Measurements from ENCODE around the gene ZNF462.

DNA sequence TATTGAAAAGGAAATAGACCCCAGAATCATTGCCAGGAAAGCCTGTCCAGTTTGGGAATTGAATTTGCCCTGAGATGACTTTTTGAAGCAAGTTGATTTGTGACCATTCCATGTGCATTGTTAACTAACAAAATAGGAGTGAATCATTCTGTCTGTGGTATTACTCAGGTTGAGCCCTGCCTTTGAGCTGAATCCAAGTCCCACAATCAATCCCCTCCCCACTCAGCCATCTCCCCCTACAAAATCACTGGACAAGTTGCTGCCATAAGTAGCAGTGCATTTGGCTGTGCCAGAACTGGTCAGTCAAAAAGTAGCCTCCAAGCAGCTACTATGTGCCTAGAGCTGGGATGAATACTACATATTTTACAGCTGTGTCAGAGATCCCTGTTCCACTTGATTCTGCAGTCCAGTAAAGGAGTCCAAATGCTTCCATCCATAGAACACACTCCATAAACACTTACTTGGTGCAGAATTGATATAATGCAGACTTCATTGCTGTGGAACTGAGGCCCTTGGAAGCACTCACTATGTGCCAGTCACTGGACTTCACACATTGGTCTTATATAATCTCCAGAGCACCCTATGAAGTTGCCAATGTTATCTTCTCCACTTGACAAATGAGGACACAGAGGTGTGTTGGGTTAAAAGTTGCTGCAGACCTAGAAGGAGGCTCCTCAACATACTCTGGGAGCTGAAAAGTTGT is 96.1 kb downstream of the ZNF462 start:
- TF ChIP-seq POLR2A (IDR thresholded peaks at IDR 0.05; ENCODE audit: low read length) (no peak), GATA1 (IDR thresholded peaks at IDR 0.05; ENCODE audit: low read depth, low read length) (no peak)

Data from erythroblast (primary cell).